ENCODE results near the gene ABCA2.

The ABCA2 gene

GRCh38 chr9:136977649-136978072 is 50.4 kb downstream of the ABCA2 start:
- Histone ChIP-seq H3K4me1 (ENCODE audit: control insufficient read depth in 2 of 2, insufficient read depth in 1 of 2, low read depth in 1 of 2, low read length in 2 of 2) (peaks cover 0 to 10% of the 10 kb centered on the region in 2 donors), H3K27ac (replicated peaks; ENCODE audit: low read length) (no peak overlapping the region), H2BK120ac (ENCODE audit: low read depth, low read length) (peak overlapping the region; percentile 17), H2AFZ (ENCODE audit: low read length) (peak overlapping the region; percentile 81), H4K91ac (ENCODE audit: low read depth, low read length, poor library complexity) (no peak overlapping the region), H2BK15ac (ENCODE audit: low read length) (peak overlapping the region; percentile 92), H2BK5ac (ENCODE audit: low read length) (no peak overlapping the region), H3K4ac (ENCODE audit: low read length) (peak overlapping the region; percentile 99), H3K4me3 (ENCODE audit: low read length in 2 of 2) (peak overlapping the region; percentile 17 to 81), H3K4me2 (ENCODE audit: insufficient read depth, low read length, poor library complexity, severe bottlenecking) (peak overlapping the region; percentile 94), H3K14ac (ENCODE audit: low read length) (peak overlapping the region; percentile 99), H2AK5ac (ENCODE audit: low read depth, low read length) (peak overlapping the region; percentile 97), H3K9me3 (replicated peaks in 1 of 2; ENCODE audit: control insufficient read depth in 2 of 2, insufficient read depth in 1 of 2, low read depth in 1 of 2, low read length in 2 of 2) (no peaks in the 10 kb centered on the region), H3K27me3 (ENCODE audit: control insufficient read depth in 3 of 3, insufficient read depth in 3 of 3, low read depth in 1 of 3, low read length in 3 of 3) (peaks cover 0 to 87% (median 12%) of the 10 kb centered on the region in 3 experiments), H3K23ac (ENCODE audit: low read depth, low read length, poor library complexity) (peak overlapping the region; percentile 93), H2BK12ac (ENCODE audit: low read length) (peak overlapping the region; percentile 99), H3K9ac (ENCODE audit: low read depth, low read length, poor library complexity) (peak overlapping the region; percentile 96), H3K18ac (ENCODE audit: low read length) (peak overlapping the region; percentile 98), H4K8ac (ENCODE audit: low read depth, low read length) (peak overlapping the region; percentile 72), H3K79me1 (ENCODE audit: low read depth, low read length) (no peaks in the 10 kb centered on the region), H3K36me3 (replicated peaks in 1 of 2; ENCODE audit: control insufficient read depth in 2 of 2, insufficient read depth in 2 of 2, low read length in 2 of 2) (no peaks in the 10 kb centered on the region)
- WGBS, 2 donors (ENCODE audit: extremely low coverage in 2 of 2, insufficient read length in 2 of 2, insufficient replicate concordance in 1 of 2): no CpG with 5 or more reads among the region's 33 CpGs
- DNase-seq (ENCODE audit: low spot score): no peak

DNA sequence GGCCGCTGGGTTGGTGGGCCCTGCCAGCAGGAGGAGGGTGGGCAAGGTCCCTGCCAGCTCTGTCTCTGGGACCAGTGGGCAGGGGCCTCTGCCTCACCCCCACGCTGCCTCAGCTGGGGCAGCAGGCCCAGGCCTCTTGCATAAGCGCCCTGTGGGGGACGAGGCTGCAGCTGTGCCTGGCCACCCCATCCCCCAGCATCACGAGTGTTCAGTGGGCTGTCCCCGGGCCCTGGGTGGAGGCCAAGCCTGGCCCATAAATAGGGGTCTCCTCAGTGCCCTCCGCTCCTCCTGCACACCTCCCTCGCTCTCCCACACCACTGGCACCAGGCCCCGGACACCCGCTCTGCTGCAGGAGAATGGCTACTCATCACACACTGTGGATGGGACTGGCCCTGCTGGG is 50.8 kb downstream of the ABCA2 start, which contains the start of gene PTGDS:
PTGDS (plus strand) TSS at position 282 of the 400 bp plus-strand sequence; CDS start at position 357, 75 bp downstream.
- no CpG with 5 or more reads among the region's 10 CpGs for WGBS, 2 donors (ENCODE audit: extremely low coverage in 2 of 2, insufficient read length in 2 of 2, insufficient replicate concordance in 1 of 2)
- peak within 1 kb of the TSS; percentile 93 for H2BK15ac ChIP-seq (ENCODE audit: low read length)
- H2BK120ac ChIP-seq (ENCODE audit: low read depth, low read length): peak within 1 kb of the TSS; percentile 17
- peak within 1 kb of the TSS; percentile 81 for H2AFZ ChIP-seq (ENCODE audit: low read length)
- peak within 1 kb of the TSS; percentile 99 for H2BK12ac ChIP-seq (ENCODE audit: low read length)
- peak within 1 kb of the TSS; percentile 96 for H3K9ac ChIP-seq (ENCODE audit: low read depth, low read length, poor library complexity)
- no peak for DNase-seq (ENCODE audit: low spot score)
- peak within 1 kb of the TSS; percentile 17 to 81 for H3K4me3 ChIP-seq (ENCODE audit: low read length in 2 of 2)
- H3K18ac ChIP-seq (ENCODE audit: low read length): peak within 1 kb of the TSS; percentile 98
- peak within 1 kb of the TSS; percentile 72 for H4K8ac ChIP-seq (ENCODE audit: low read depth, low read length)
- H3K14ac ChIP-seq (ENCODE audit: low read length): peak within 1 kb of the TSS; percentile 99
- H3K27me3 ChIP-seq (ENCODE audit: control insufficient read depth in 3 of 3, insufficient read depth in 3 of 3, low read depth in 1 of 3, low read length in 3 of 3): peaks cover 0 to 84% (median 12%) of the 10 kb centered on the region in 3 experiments
- H3K4me2 ChIP-seq (ENCODE audit: insufficient read depth, low read length, poor library complexity, severe bottlenecking): peak within 1 kb of the TSS; percentile 94
- peak within 1 kb of the TSS; percentile 93 for H3K23ac ChIP-seq (ENCODE audit: low read depth, low read length, poor library complexity)
- H3K9me3 ChIP-seq (replicated peaks in 1 of 2; ENCODE audit: control insufficient read depth in 2 of 2, insufficient read depth in 1 of 2, low read depth in 1 of 2, low read length in 2 of 2): no peaks in the 10 kb centered on the region
- H3K4me1 ChIP-seq (ENCODE audit: control insufficient read depth in 2 of 2, insufficient read depth in 1 of 2, low read depth in 1 of 2, low read length in 2 of 2): peaks cover 0 to 10% of the 10 kb centered on the region in 2 donors
- H2BK5ac ChIP-seq (ENCODE audit: low read length): no peak within 1 kb of the TSS
- no peaks in the 10 kb centered on the region for H3K79me1 ChIP-seq (ENCODE audit: low read depth, low read length)
- peak within 1 kb of the TSS; percentile 99 for H3K4ac ChIP-seq (ENCODE audit: low read length)
- H2AK5ac ChIP-seq (ENCODE audit: low read depth, low read length): peak within 1 kb of the TSS; percentile 97
- H4K91ac ChIP-seq (ENCODE audit: low read depth, low read length, poor library complexity): no peak within 1 kb of the TSS
- no peak within 1 kb of the TSS for H3K27ac ChIP-seq (replicated peaks; ENCODE audit: low read length)
- H3K36me3 ChIP-seq (replicated peaks in 1 of 2; ENCODE audit: control insufficient read depth in 2 of 2, insufficient read depth in 2 of 2, low read length in 2 of 2): no peaks in the 10 kb centered on the region

GRCh38 chr9:136975644-136976043 is 52.4 kb downstream of the ABCA2 start:
- H2BK15ac ChIP-seq (ENCODE audit: low read length): peak overlapping the region; percentile 93
- H3K4ac ChIP-seq (ENCODE audit: low read length): no peak overlapping the region
- peak overlapping the region; percentile 98 for H2BK12ac ChIP-seq (ENCODE audit: low read length)
- H2BK120ac ChIP-seq (ENCODE audit: low read depth, low read length): no peak overlapping the region
- H3K9me3 ChIP-seq (replicated peaks in 1 of 2; ENCODE audit: control insufficient read depth in 2 of 2, insufficient read depth in 1 of 2, low read depth in 1 of 2, low read length in 2 of 2): no peaks in the 10 kb centered on the region
- no peak overlapping the region for H4K91ac ChIP-seq (ENCODE audit: low read depth, low read length, poor library complexity)
- no peak overlapping the region for H4K8ac ChIP-seq (ENCODE audit: low read depth, low read length)
- no peak overlapping the region for H2BK5ac ChIP-seq (ENCODE audit: low read length)
- no peak for DNase-seq (ENCODE audit: low spot score)
- no peak overlapping the region for H3K27ac ChIP-seq (replicated peaks; ENCODE audit: low read length)
- H3K9ac ChIP-seq (ENCODE audit: low read depth, low read length, poor library complexity): no peak overlapping the region
- WGBS, 2 donors (ENCODE audit: extremely low coverage in 2 of 2, insufficient read length in 2 of 2, insufficient replicate concordance in 1 of 2): no CpG with 5 or more reads among the region's 14 CpGs
- peak overlapping the region; percentile 76 for H3K18ac ChIP-seq (ENCODE audit: low read length)
- H3K79me1 ChIP-seq (ENCODE audit: low read depth, low read length): no peaks in the 10 kb centered on the region
- H3K14ac ChIP-seq (ENCODE audit: low read length): peak overlapping the region; percentile 38
- H2AK5ac ChIP-seq (ENCODE audit: low read depth, low read length): peak overlapping the region; percentile 98
- no peak overlapping the region for H3K4me2 ChIP-seq (ENCODE audit: insufficient read depth, low read length, poor library complexity, severe bottlenecking)
- H3K23ac ChIP-seq (ENCODE audit: low read depth, low read length, poor library complexity): peak overlapping the region; percentile 89
- H3K27me3 ChIP-seq (ENCODE audit: control insufficient read depth in 3 of 3, insufficient read depth in 3 of 3, low read depth in 1 of 3, low read length in 3 of 3): peaks cover 0 to 82% (median 12%) of the 10 kb centered on the region in 3 experiments
- H3K4me1 ChIP-seq (ENCODE audit: control insufficient read depth in 2 of 2, insufficient read depth in 1 of 2, low read depth in 1 of 2, low read length in 2 of 2): peaks cover 0 to 10% of the 10 kb centered on the region in 2 donors
- no peak overlapping the region for H3K4me3 ChIP-seq (ENCODE audit: low read length in 2 of 2)
- no peak overlapping the region for H2AFZ ChIP-seq (ENCODE audit: low read length)
- no peaks in the 10 kb centered on the region for H3K36me3 ChIP-seq (replicated peaks in 1 of 2; ENCODE audit: control insufficient read depth in 2 of 2, insufficient read depth in 2 of 2, low read length in 2 of 2)

GRCh38 chr9:136974817-136975535 is 53.1 kb downstream of the ABCA2 start:
- no peak overlapping the region for H3K9ac ChIP-seq (ENCODE audit: low read depth, low read length, poor library complexity)
- peaks cover 0 to 78% (median 12%) of the 10 kb centered on the region in 3 experiments for H3K27me3 ChIP-seq (ENCODE audit: control insufficient read depth in 3 of 3, insufficient read depth in 3 of 3, low read depth in 1 of 3, low read length in 3 of 3)
- H2BK12ac ChIP-seq (ENCODE audit: low read length): peak overlapping the region; percentile 6
- no peak overlapping the region for H2BK120ac ChIP-seq (ENCODE audit: low read depth, low read length)
- H2BK5ac ChIP-seq (ENCODE audit: low read length): peak overlapping the region; percentile 94
- no peak overlapping the region for H3K4me3 ChIP-seq (ENCODE audit: low read length in 2 of 2)
- H3K79me1 ChIP-seq (ENCODE audit: low read depth, low read length): no peaks in the 10 kb centered on the region
- WGBS, 2 donors (ENCODE audit: extremely low coverage in 2 of 2, insufficient read length in 2 of 2, insufficient replicate concordance in 1 of 2): no CpG with 5 or more reads among the region's 15 CpGs
- H3K36me3 ChIP-seq (replicated peaks in 1 of 2; ENCODE audit: control insufficient read depth in 2 of 2, insufficient read depth in 2 of 2, low read length in 2 of 2): no peaks in the 10 kb centered on the region
- peak overlapping the region; percentile 77 for H3K18ac ChIP-seq (ENCODE audit: low read length)
- DNase-seq (ENCODE audit: low spot score): no peak
- H3K27ac ChIP-seq (replicated peaks; ENCODE audit: low read length): no peak overlapping the region
- H2AK5ac ChIP-seq (ENCODE audit: low read depth, low read length): peak overlapping the region; percentile 98
- peak overlapping the region; percentile 93 for H2BK15ac ChIP-seq (ENCODE audit: low read length)
- H3K9me3 ChIP-seq (replicated peaks in 1 of 2; ENCODE audit: control insufficient read depth in 2 of 2, insufficient read depth in 1 of 2, low read depth in 1 of 2, low read length in 2 of 2): no peaks in the 10 kb centered on the region
- H4K91ac ChIP-seq (ENCODE audit: low read depth, low read length, poor library complexity): no peak overlapping the region
- H4K8ac ChIP-seq (ENCODE audit: low read depth, low read length): no peak overlapping the region
- H2AFZ ChIP-seq (ENCODE audit: low read length): no peak overlapping the region
- no peak overlapping the region for H3K4me2 ChIP-seq (ENCODE audit: insufficient read depth, low read length, poor library complexity, severe bottlenecking)
- no peak overlapping the region for H3K4ac ChIP-seq (ENCODE audit: low read length)
- H3K4me1 ChIP-seq (ENCODE audit: control insufficient read depth in 2 of 2, insufficient read depth in 1 of 2, low read depth in 1 of 2, low read length in 2 of 2): peaks cover 0 to 10% of the 10 kb centered on the region in 2 donors
- no peak overlapping the region for H3K14ac ChIP-seq (ENCODE audit: low read length)
- peak overlapping the region; percentile 34 for H3K23ac ChIP-seq (ENCODE audit: low read depth, low read length, poor library complexity)

All from neuronal stem cell (in vitro differentiated cells).